ENCODE results near the gene GASK1A.

GASK1A gene

DNA sequence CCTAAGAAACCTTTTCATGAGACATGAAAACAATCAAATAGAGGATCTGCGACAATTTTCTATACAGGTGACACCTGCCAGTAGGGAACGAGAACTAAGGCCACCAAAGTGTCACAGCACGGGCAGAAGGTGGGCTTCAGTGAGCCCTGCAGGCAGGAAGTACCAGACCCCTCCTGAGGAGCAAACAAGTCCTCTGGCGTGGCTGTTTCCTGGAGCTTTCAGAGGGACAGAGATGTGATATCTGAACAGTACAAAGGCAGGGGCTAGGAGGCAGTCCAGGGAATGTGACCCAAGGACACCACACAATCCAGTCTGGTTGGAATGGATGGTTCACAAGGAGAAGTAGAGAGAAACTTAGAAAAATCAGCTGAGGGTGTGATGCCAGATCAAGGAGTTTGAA lies 110.0 kb downstream of the GASK1A start:
- no peak overlapping the region for H3K9ac ChIP-seq
- no peaks in the 10 kb centered on the region for H3K27me3 ChIP-seq
- H3K4me1 ChIP-seq: no peaks in the 10 kb centered on the region; a peak in 2 of 20 replicates
- H3K4me2 ChIP-seq: no peak overlapping the region
- no peak overlapping the region for H3K4me3 ChIP-seq
- H4K20me1 ChIP-seq: peaks cover 0 to 25% (median 0%) of the 10 kb centered on the region in 11 experiments; a peak in 5 of 22 replicates
- H3K9me3 ChIP-seq (replicated peaks in 1 of 11): no peaks in the 10 kb centered on the region
- H3K36me3 ChIP-seq: peaks cover 0 to 6% (median 0%) of the 10 kb centered on the region in 11 experiments; a peak in 5 of 22 replicates
- no peak overlapping the region for H3K27ac ChIP-seq
- no peak for TF ChIP-seq Cebpa-rat (IDR thresholded peaks at IDR 0.05)

DNA sequence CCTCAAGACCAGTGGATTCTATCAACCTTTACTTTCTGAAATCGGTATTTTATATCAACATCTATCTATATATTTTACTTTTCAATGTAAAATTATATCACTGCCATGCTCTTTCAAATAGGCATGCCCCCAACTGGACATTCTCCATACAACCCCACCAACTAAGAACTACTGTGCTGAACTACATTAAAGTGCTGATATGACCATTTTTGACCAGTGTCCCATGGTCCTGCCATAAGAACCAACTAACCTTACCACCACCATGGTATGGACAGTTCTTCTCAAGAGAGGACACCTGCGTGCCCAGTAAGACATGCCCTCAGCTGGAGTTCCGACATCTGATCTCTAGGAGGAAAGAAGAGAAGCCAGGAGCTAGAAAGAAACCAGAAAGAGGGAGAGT lies 111.1 kb downstream of the GASK1A start:
- H3K9ac ChIP-seq: no peak overlapping the region
- no peaks in the 10 kb centered on the region; a peak in 1 of 20 replicates for H3K4me1 ChIP-seq
- TF ChIP-seq Cebpa-rat (IDR thresholded peaks at IDR 0.05): no peak
- no peak overlapping the region for H3K27ac ChIP-seq
- H3K27me3 ChIP-seq: no peaks in the 10 kb centered on the region
- no peaks in the 10 kb centered on the region for H3K9me3 ChIP-seq (replicated peaks in 1 of 11)
- H4K20me1 ChIP-seq: peaks cover 0 to 35% (median 0%) of the 10 kb centered on the region in 11 experiments; a peak in 6 of 22 replicates
- H3K4me3 ChIP-seq: no peak overlapping the region
- no peak overlapping the region for H3K4me2 ChIP-seq
- peaks cover 0 to 6% (median 0%) of the 10 kb centered on the region in 11 experiments; a peak in 5 of 22 replicates for H3K36me3 ChIP-seq

GRCh38 chr3:43091481-43091880 lies 112.4 kb downstream of the GASK1A start:
- TF ChIP-seq Cebpa-rat (IDR thresholded peaks at IDR 0.05): no peak
- Histone ChIP-seq H4K20me1 (peaks cover 0 to 42% (median 0%) of the 10 kb centered on the region in 11 experiments; a peak in 6 of 22 replicates), H3K9me3 (replicated peaks in 1 of 11) (no peaks in the 10 kb centered on the region), H3K9ac (no peak overlapping the region), H3K27me3 (no peaks in the 10 kb centered on the region), H3K27ac (no peak overlapping the region), H3K36me3 (peaks cover 0 to 3% (median 0%) of the 10 kb centered on the region in 11 experiments; a peak in 4 of 22 replicates), H3K4me2 (no peak overlapping the region), H3K4me1 (no peaks in the 10 kb centered on the region; a peak in 1 of 20 replicates), H3K4me3 (no peak overlapping the region)

GRCh38 chr3:43093006-43093405 lies 113.9 kb downstream of the GASK1A start:
- H3K4me3 ChIP-seq: no peak overlapping the region
- no peak for TF ChIP-seq Cebpa-rat (IDR thresholded peaks at IDR 0.05)

GRCh38 chr3:43093974-43094373 lies 114.9 kb downstream of the GASK1A start:
- Histone ChIP-seq H4K20me1 (peaks cover 0 to 49% (median 5%) of the 10 kb centered on the region in 11 experiments; a peak in 6 of 22 replicates), H3K4me3 (no peak overlapping the region), H3K4me2 (no peak overlapping the region)

More at GRCh38 chr3:43093006-43093405, 113.9 kb downstream of the GASK1A start:
- no peaks in the 10 kb centered on the region for H3K9me3 ChIP-seq (replicated peaks in 1 of 11)
- no peak overlapping the region for H3K9ac ChIP-seq
- no peaks in the 10 kb centered on the region; a peak in 1 of 20 replicates for H3K4me1 ChIP-seq
- H3K36me3 ChIP-seq: peaks cover 0 to 3% (median 0%) of the 10 kb centered on the region in 11 experiments; a peak in 3 of 22 replicates
- peaks cover 0 to 52% (median 0%) of the 10 kb centered on the region in 11 experiments; a peak in 6 of 22 replicates for H4K20me1 ChIP-seq
- H3K27me3 ChIP-seq: no peaks in the 10 kb centered on the region
- no peak overlapping the region for H3K4me2 ChIP-seq
- H3K27ac ChIP-seq: no peak overlapping the region

GRCh38 chr3:43094381-43094780 lies 115.3 kb downstream of the GASK1A start:
- TF ChIP-seq Cebpa-rat (IDR thresholded peaks at IDR 0.05): no peak
- Histone ChIP-seq H3K9ac (no peak overlapping the region), H3K27me3 (no peaks in the 10 kb centered on the region), H3K9me3 (replicated peaks in 1 of 11) (no peaks in the 10 kb centered on the region), H3K4me3 (no peak overlapping the region), H3K27ac (no peak overlapping the region), H3K4me1 (no peaks in the 10 kb centered on the region; a peak in 1 of 20 replicates), H3K4me2 (no peak overlapping the region), H3K36me3 (peaks cover 0 to 3% (median 0%) of the 10 kb centered on the region in 11 experiments; a peak in 1 of 22 replicates), H4K20me1 (peaks cover 0 to 52% (median 5%) of the 10 kb centered on the region in 11 experiments; a peak in 8 of 22 replicates)

More at GRCh38 chr3:43093974-43094373, 114.9 kb downstream of the GASK1A start:
- no peak overlapping the region for H3K27ac ChIP-seq
- H3K9me3 ChIP-seq (replicated peaks in 1 of 11): no peaks in the 10 kb centered on the region
- H3K9ac ChIP-seq: no peak overlapping the region
- H3K27me3 ChIP-seq: no peaks in the 10 kb centered on the region
- H3K4me1 ChIP-seq: no peaks in the 10 kb centered on the region; a peak in 1 of 20 replicates
- peaks cover 0 to 3% (median 0%) of the 10 kb centered on the region in 11 experiments; a peak in 1 of 22 replicates for H3K36me3 ChIP-seq
- TF ChIP-seq Cebpa-rat (IDR thresholded peaks at IDR 0.05): no peak

- Histone ChIP-seq H3K9me3 (replicated peaks in 1 of 11) (no peaks in the 10 kb centered on the region), H3K4me1 (no peaks in the 10 kb centered on the region; a peak in 1 of 20 replicates), H3K27me3 (no peaks in the 10 kb centered on the region), H3K4me3 (no peak overlapping the region), H3K4me2 (no peak overlapping the region), H3K27ac (no peak overlapping the region), H3K36me3 (no peaks in the 10 kb centered on the region; a peak in 1 of 22 replicates), H4K20me1 (peaks cover 0 to 54% (median 5%) of the 10 kb centered on the region in 11 experiments; a peak in 8 of 22 replicates), H3K9ac (no peak overlapping the region)
- no peak for TF ChIP-seq Cebpa-rat (IDR thresholded peaks at IDR 0.05)
These were observed 115.7 kb downstream of the GASK1A start for GRCh38 chr3:43094851-43095250.

GRCh38 chr3:43095370-43095769 lies 116.3 kb downstream of the GASK1A start:
- Histone ChIP-seq H3K27me3 (no peaks in the 10 kb centered on the region), H3K4me1 (no peaks in the 10 kb centered on the region; a peak in 1 of 20 replicates), H3K4me3 (no peak overlapping the region), H4K20me1 (peaks cover 0 to 54% (median 5%) of the 10 kb centered on the region in 11 experiments; a peak in 8 of 22 replicates), H3K4me2 (no peak overlapping the region), H3K36me3 (no peaks in the 10 kb centered on the region; a peak in 1 of 22 replicates), H3K9ac (no peak overlapping the region), H3K27ac (no peak overlapping the region), H3K9me3 (replicated peaks in 1 of 11) (no peaks in the 10 kb centered on the region)
- TF ChIP-seq Cebpa-rat (IDR thresholded peaks at IDR 0.05): no peak

DNA sequence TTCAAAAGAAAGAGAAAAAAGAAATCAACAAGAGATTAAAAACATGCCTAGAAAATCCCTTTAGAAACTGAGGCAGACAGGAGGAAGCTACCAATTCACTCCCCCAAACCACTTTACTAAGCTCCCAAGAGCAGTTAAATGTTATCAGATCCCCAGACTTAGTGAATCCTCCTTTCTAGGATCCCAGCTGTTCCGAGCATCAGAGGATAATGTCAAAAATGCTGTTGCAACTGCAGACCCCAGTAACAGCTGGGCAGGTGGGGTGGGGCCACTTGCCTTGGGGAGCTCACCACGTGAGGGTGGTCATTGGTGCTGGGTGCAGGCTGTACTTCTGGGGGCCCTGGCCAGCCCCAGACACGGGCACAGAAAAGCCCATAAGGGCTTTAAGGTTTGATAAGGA lies 117.7 kb downstream of the GASK1A start:
- Histone ChIP-seq H3K27ac (no peak overlapping the region), H3K36me3 (peaks cover 0 to 5% (median 0%) of the 10 kb centered on the region in 11 experiments; a peak in 2 of 22 replicates), H3K4me1 (no peaks in the 10 kb centered on the region), H3K9me3 (replicated peaks in 1 of 11) (no peaks in the 10 kb centered on the region), H3K4me3 (no peak overlapping the region), H4K20me1 (peaks cover 0 to 57% (median 5%) of the 10 kb centered on the region in 11 experiments; a peak in 8 of 22 replicates), H3K9ac (no peak overlapping the region), H3K4me2 (no peak overlapping the region), H3K27me3 (no peaks in the 10 kb centered on the region)
- TF ChIP-seq Cebpa-rat (IDR thresholded peaks at IDR 0.05): no peak

Data from BLaER1 treated with 17β-estradiol and CSF1 and Interleukin-3, amounts not matched to agents 10 nM and 100 nM (cell line).